NCI-H345 treated with DMSO at 0.1 percent for 48 hours (cell line): ENCODE measurements around the gene F2RL1.
"Not testable (repeated sequence)": the region's sequence is repeated elsewhere in the genome, so short reads cannot be mapped to it uniquely, and the experiment has no call there.

Experiments used
- DNase-seq: peaks from one replicate; lab custom pipeline; 2025; ENCODE audit not compliant: unreplicated experiment; lab: John Stamatoyannopoulos, UW

Gene F2RL1

GRCh38 chr5:76818844-76819831 is at the start of gene F2RL1:
Gene F2RL1 (plus strand): TSS chr5:76819030. CDS start chr5:76819183, 153 bp downstream.
- DNase-seq, result peak; percentile 40

GRCh38 chr5:76771041-76771440 is 47.8 kb upstream of the F2RL1 start:
- DNase-seq, result not testable (repeated sequence)

GRCh38 chr5:76771705-76772405 is 47.0 kb upstream of the F2RL1 start:
- DNase-seq, result no peak

- no peak for DNase-seq
These were observed 42.9 kb upstream of the F2RL1 start for GRCh38 chr5:76775921-76776320.

GRCh38 chr5:76776391-76776790 is 42.4 kb upstream of the F2RL1 start:
- DNase-seq, result no peak

- not testable (repeated sequence) for DNase-seq
These were observed 38.2 kb upstream of the F2RL1 start for GRCh38 chr5:76780616-76781015.

GRCh38 chr5:76781775-76782174 is 37.1 kb upstream of the F2RL1 start:
- no peak for DNase-seq

GRCh38 chr5:76782444-76782843 is 36.4 kb upstream of the F2RL1 start:
- no peak for DNase-seq

GRCh38 chr5:76787237-76787636 is 31.6 kb upstream of the F2RL1 start:
- DNase-seq, result no peak

GRCh38 chr5:76788362-76788761 is 30.5 kb upstream of the F2RL1 start:
- no peak for DNase-seq

- DNase-seq, result not testable (repeated sequence)
These were observed 29.6 kb upstream of the F2RL1 start for GRCh38 chr5:76789275-76789674.

- no peak for DNase-seq
These were observed 28.7 kb upstream of the F2RL1 start for GRCh38 chr5:76789991-76790581.

- DNase-seq, result no peak
These were observed 28.1 kb upstream of the F2RL1 start for GRCh38 chr5:76790632-76791290.

- no peak for DNase-seq
These were observed 27.4 kb upstream of the F2RL1 start for GRCh38 chr5:76791461-76791860.

GRCh38 chr5:76794871-76795270 is 24.0 kb upstream of the F2RL1 start:
- DNase-seq, result no peak

GRCh38 chr5:76799588-76799987 is 19.2 kb upstream of the F2RL1 start:
- no peak for DNase-seq

GRCh38 chr5:76800579-76800978 is 18.3 kb upstream of the F2RL1 start:
- DNase-seq, result no peak

GRCh38 chr5:76801159-76801802 is 17.5 kb upstream of the F2RL1 start:
- no peak for DNase-seq

- DNase-seq, result no peak
These were observed 17.0 kb upstream of the F2RL1 start for GRCh38 chr5:76801803-76802195.

GRCh38 chr5:76804266-76804665 is 14.6 kb upstream of the F2RL1 start:
- DNase-seq, result no peak
